HG03571 (cell line): ENCODE data around the gene LRFN2.
A peak's percentile ranks its signal among the peaks of the same experiment; 100 is the strongest.

ENCODE experiments used
- ATAC-seq: cut with Tn5 transposase; IDR thresholded peaks from one replicate; pipeline ENCODE4 v1.9.1; 2021; ENCODE audit not compliant: unreplicated experiment

The LRFN2 gene

GRCh38 chr6:40587240-40588069 lies at the start of gene LRFN2:
LRFN2 (minus strand) TSS chr6:40587364.
- ATAC-seq, result peak; percentile 71

GRCh38 chr6:40634429-40634828 lies 47.3 kb upstream of the LRFN2 start:
- ATAC-seq, result no peak

GRCh38 chr6:40631744-40632143 lies 44.6 kb upstream of the LRFN2 start:
- ATAC-seq, result no peak

- no peak for ATAC-seq
Measured at GRCh38 chr6:40630488-40630887, 43.3 kb upstream of the LRFN2 start.

- no peak for ATAC-seq
Measured at GRCh38 chr6:40630051-40630450, 42.9 kb upstream of the LRFN2 start.

GRCh38 chr6:40629463-40629862 lies 42.3 kb upstream of the LRFN2 start:
- ATAC-seq, result no peak

- ATAC-seq, result no peak
Measured at GRCh38 chr6:40627316-40627715, 40.2 kb upstream of the LRFN2 start.

- ATAC-seq, result no peak
Measured at GRCh38 chr6:40626886-40627285, 39.7 kb upstream of the LRFN2 start.

GRCh38 chr6:40623932-40624331 lies 36.8 kb upstream of the LRFN2 start:
- no peak for ATAC-seq

GRCh38 chr6:40623178-40623577 lies 36.0 kb upstream of the LRFN2 start:
- ATAC-seq, result no peak

- ATAC-seq, result no peak
Measured at GRCh38 chr6:40620574-40621240, 33.5 kb upstream of the LRFN2 start.

- no peak for ATAC-seq
Measured at GRCh38 chr6:40614671-40615070, 27.5 kb upstream of the LRFN2 start.

GRCh38 chr6:40611912-40612311 lies 24.7 kb upstream of the LRFN2 start:
- no peak for ATAC-seq

- ATAC-seq, result no peak
Measured at GRCh38 chr6:40611434-40611833, 24.3 kb upstream of the LRFN2 start.

GRCh38 chr6:40610229-40610628 lies 23.1 kb upstream of the LRFN2 start:
- ATAC-seq, result no peak

GRCh38 chr6:40606981-40607380 lies 19.8 kb upstream of the LRFN2 start:
- no peak for ATAC-seq

GRCh38 chr6:40606526-40606925 lies 19.4 kb upstream of the LRFN2 start:
- ATAC-seq, result no peak

GRCh38 chr6:40604082-40604481 lies 16.9 kb upstream of the LRFN2 start:
- no peak for ATAC-seq

GRCh38 chr6:40599555-40599954 lies 12.4 kb upstream of the LRFN2 start:
- no peak for ATAC-seq

- ATAC-seq, result no peak
Measured at GRCh38 chr6:40598516-40598915, 11.4 kb upstream of the LRFN2 start.

- ATAC-seq, result no peak
Measured at GRCh38 chr6:40597301-40597700, 10.1 kb upstream of the LRFN2 start.

- no peak for ATAC-seq
Measured at GRCh38 chr6:40588480-40588879, 1.3 kb upstream of the LRFN2 start.

- ATAC-seq, result no peak
Measured at GRCh38 chr6:40588070-40588384, 863 bp upstream of the LRFN2 start.
